Ascending aorta (tissue), 2 donors: ENCODE measurements around the gene ZNF511. TPM values are rescaled to one million over a fixed set of nuclear protein-coding genes. Genes with fewer than 3 reads are reported as not detected.
A peak's percentile ranks its signal among the peaks of the same experiment; 100 is the strongest.

Experiments
- DNase-seq, 2 donors: peaks; one replicate each; pipeline ENCODE4 v3.0.0-alpha.2; 2019; ENCODE audit warnings: low spot score in 2 of 2
- H3K27ac ChIP-seq, 2 donors: fragments of 200-600 bp; sonication (generic); one replicate each; pipeline ENCODE4 v1.5.1; 2016 to 2017; ENCODE audit warnings: mild to moderate bottlenecking in 1 of 2
- H3K27me3 ChIP-seq: fragments of 200-600 bp; sonication (generic); one replicate; pipeline ENCODE4 v1.5.1; 2017
- H3K36me3 ChIP-seq, 2 donors: fragments of 200-600 bp; sonication (generic); one replicate each; pipeline ENCODE4 v1.5.1; 2016
- H3K4me1 ChIP-seq, 2 donors: fragments of 200-600 bp; sonication (generic); one replicate each; pipeline ENCODE4 v1.5.1; 2016 to 2017; ENCODE audit warnings: mild to moderate bottlenecking in 1 of 2
- H3K4me3 ChIP-seq, 2 donors: fragments of 200-600 bp; sonication (generic); one replicate each; pipeline ENCODE4 v1.5.1; 2016 to 2017; ENCODE audit warnings: mild to moderate bottlenecking in 1 of 2
- H3K9me3 ChIP-seq, 2 donors: fragments of 200-600 bp; sonication (generic); one replicate each; pipeline ENCODE4 v1.5.1; 2016
- intact Hi-C: fragments of 100-400 bp; cut with DNase I; formaldehyde crosslinking; loops from one replicate; pipeline ENCODE4 v1.15.1; 2023
- total RNA-seq: library from RNA; depleted of rRNA; stranded (reverse); fragments of >200 nt; gene quantifications from one replicate; pipeline ENCODE4 v1.1.0, GENCODE V29; 2016
- TF ChIP-seq, protein P1 (sequence below), 3 experiments: fragments of 200-600 bp in 2 of 3; fragments of 450-650 bp in 1 of 3; sonication (generic) in 2 of 3; IDR thresholded peaks; one replicate each; pipeline ENCODE4 v1.5.1; 2016 to 2019; ENCODE audit warnings: antibody characterized with exemption in 3 of 3, mild to moderate bottlenecking in 1 of 3, moderate library complexity in 1 of 3

Gene ZNF511
- total RNA-seq, 1 donor from 2014 or later, result 51.8 TPM

DNA sequence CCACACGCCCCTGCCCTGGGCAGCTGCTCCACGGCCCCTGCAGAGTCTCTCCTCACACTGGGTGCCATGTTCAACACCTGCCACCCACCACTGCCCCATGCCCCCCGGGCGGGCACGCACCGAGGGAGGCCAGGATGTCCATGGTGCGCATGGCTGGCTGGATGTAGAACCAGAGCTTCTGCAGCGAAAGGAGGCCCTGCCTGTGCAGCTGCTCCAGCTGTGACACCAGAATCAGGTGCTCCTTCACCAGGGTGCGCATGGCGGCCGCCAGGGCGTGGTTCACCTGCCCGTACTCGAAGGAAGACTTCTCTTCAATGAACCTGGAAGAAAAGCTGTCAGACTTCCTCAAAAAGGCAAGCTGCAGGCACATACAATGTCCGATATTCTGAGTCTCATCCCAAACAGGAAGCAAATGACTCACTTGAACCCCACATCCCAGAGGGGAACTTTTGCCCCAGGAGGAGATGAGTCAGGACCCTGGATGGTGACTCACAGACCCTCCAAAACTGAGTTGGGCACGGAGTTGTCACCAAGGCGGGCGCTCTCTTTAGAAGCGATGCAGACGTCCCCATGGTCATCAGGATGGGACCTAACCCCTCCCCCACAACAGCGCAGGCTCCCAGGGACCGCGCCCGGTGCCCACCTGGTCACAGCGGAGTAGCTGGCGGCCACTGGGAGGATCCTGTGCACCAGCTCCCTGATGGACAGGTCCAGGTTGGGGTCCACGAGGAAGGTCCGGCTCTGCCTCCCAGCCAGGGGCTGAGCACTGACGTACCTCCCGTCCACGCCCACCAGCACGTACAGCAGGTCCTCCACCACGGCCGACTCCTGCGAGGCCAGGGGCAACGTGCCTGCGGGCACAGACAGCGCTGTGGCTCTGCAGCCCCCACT, 15.6 kb upstream of the ZNF511 start:
- H3K36me3 ChIP-seq, result peaks cover 78 to 88% of the 10 kb centered on the region in 2 donors
- no peaks in the 10 kb centered on the region for H3K27me3 ChIP-seq
- DNase-seq, result no peak
- intact Hi-C loops, result no loop called here
- peak overlapping the region in 1 of 2 donors; percentile 26 for H3K27ac ChIP-seq
- H3K9me3 ChIP-seq, result no peaks in the 10 kb centered on the region
- no peaks in the 10 kb centered on the region for H3K4me1 ChIP-seq
- H3K4me3 ChIP-seq, result no peak overlapping the region
- TF ChIP-seq, protein P1, sequence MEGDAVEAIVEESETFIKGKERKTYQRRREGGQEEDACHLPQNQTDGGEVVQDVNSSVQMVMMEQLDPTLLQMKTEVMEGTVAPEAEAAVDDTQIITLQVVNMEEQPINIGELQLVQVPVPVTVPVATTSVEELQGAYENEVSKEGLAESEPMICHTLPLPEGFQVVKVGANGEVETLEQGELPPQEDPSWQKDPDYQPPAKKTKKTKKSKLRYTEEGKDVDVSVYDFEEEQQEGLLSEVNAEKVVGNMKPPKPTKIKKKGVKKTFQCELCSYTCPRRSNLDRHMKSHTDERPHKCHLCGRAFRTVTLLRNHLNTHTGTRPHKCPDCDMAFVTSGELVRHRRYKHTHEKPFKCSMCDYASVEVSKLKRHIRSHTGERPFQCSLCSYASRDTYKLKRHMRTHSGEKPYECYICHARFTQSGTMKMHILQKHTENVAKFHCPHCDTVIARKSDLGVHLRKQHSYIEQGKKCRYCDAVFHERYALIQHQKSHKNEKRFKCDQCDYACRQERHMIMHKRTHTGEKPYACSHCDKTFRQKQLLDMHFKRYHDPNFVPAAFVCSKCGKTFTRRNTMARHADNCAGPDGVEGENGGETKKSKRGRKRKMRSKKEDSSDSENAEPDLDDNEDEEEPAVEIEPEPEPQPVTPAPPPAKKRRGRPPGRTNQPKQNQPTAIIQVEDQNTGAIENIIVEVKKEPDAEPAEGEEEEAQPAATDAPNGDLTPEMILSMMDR (IDR thresholded peaks at IDR 0.05), result no peak

DNA sequence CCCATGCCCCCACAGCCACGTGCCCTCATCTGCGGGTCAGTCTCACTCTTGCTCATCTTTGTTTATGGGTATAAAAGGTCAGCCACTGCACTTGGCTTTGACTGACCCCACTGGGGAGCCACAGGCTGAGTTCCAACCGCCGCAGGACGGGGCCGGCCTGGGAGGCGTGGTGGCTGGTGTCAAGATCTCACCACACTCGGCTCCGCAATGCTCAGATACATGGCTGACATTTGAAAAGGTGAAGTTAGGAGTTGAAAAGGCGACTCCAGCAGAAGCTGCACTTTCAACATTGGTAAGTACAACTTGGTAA, 14.9 kb upstream of the ZNF511 start:
- TF ChIP-seq, protein P1 (IDR thresholded peaks at IDR 0.05), result no peak
- peaks cover 78 to 88% of the 10 kb centered on the region in 2 donors for H3K36me3 ChIP-seq
- intact Hi-C loops, result no loop called here
- H3K27me3 ChIP-seq, result no peaks in the 10 kb centered on the region
- no peak overlapping the region for H3K4me3 ChIP-seq
- H3K9me3 ChIP-seq, result no peaks in the 10 kb centered on the region
- H3K4me1 ChIP-seq, result no peaks in the 10 kb centered on the region
- peak overlapping the region in 1 of 2 donors; percentile 26 for H3K27ac ChIP-seq
- no peak for DNase-seq

DNA sequence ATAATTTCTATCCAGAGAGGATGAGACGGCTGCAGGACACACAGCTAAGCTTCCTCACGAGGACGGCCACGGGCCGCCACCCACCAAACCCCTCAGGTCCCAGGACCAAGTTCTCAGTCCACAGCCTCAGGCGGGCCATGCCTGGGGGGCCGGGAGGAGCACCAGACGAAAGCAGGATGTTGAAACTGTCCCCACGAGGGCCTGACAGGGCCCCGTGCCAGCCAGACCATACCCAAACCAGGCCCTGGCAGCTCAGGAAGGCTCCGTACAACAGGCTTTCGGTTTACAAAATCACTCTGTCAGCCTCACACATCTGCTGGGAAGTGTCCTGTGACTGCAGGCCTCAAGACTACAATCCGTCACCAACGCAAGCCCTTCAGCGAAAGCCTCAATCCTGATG, 14.5 kb upstream of the ZNF511 start:
- Histone ChIP-seq H3K36me3 (peaks cover 77 to 88% of the 10 kb centered on the region in 2 donors), H3K27me3 (no peaks in the 10 kb centered on the region), H3K4me3 (no peak overlapping the region), H3K4me1 (no peaks in the 10 kb centered on the region), H3K9me3 (no peaks in the 10 kb centered on the region), H3K27ac (peak overlapping the region in 1 of 2 donors; percentile 26)
- intact Hi-C loops, result no loop called here
- DNase-seq, result no peak
- TF ChIP-seq, protein P1 (IDR thresholded peaks at IDR 0.05), result no peak

DNA sequence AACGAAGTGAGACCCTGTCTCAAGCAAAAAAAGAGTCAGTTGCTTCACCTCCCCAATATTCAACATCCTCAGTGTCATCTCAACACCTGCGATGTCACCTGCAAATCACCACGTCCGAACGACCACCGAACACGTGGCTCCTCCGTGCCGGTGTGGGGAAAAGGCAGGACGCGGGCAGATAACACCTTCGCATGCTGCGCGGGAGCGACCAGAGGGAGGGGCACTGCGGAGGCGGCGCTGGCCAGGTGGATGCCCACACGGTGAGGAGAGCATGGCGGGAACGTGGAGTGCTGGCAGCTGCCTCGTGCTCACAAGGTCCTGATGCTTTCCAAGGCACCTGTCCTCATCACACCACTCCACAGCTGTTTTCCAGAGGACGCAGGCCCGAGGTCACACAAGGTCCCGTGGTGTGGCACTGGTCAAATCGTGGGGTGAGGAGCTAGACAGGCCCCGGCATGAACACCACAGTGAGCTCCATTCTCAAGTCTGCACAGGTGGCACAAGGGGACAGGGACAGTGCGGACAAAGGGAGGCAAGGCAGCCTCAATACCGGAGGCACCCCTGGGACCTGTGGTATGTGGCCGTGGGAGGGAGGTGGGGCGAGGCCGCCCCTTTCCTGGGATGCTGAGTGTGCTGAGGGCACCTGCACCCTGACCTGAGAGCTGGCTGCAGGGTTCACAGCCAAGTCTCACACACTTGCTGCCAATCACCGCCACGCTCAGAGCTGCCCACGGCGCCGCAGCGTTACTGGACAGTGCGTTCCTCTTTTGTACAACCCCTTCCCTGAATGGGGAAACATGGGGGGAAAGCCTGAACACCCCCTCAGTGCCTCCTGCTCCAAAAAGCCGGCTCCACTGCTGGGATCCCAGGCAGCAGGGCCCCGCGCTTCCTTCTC, 13.0 kb upstream of the ZNF511 start:
- H3K9me3 ChIP-seq, result no peaks in the 10 kb centered on the region
- TF ChIP-seq, protein P1 (IDR thresholded peaks at IDR 0.05), result no peak
- intact Hi-C loops, result no loop called here
- H3K27ac ChIP-seq, result no peak overlapping the region
- H3K36me3 ChIP-seq, result peaks cover 77 to 88% of the 10 kb centered on the region in 2 donors
- H3K27me3 ChIP-seq, result no peaks in the 10 kb centered on the region
- no peak for DNase-seq
- H3K4me1 ChIP-seq, result no peaks in the 10 kb centered on the region
- H3K4me3 ChIP-seq, result no peak overlapping the region

DNA sequence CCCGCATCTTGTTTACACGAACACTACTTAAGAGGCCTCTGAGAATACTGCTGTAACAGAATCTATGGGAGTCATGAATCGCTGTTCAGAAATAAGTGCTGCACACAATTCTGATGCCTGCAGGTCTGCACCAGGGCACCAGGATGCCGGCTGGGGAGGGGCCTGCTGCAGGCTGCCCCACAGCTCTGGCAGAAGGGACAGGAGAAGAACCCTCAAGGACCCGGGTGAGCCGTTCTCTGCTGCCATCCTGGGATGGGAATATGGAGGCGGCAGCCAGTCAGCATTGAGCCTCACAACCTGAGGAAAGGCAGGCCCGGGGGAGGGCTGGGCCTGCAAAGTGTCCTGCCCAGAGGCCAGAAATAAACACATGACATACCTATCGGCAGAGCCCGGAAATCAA, 11.2 kb upstream of the ZNF511 start:
- no peaks in the 10 kb centered on the region for H3K9me3 ChIP-seq
- no peak overlapping the region for H3K4me3 ChIP-seq
- TF ChIP-seq, protein P1 (IDR thresholded peaks at IDR 0.05), result no peak
- DNase-seq, result no peak
- no peaks in the 10 kb centered on the region for H3K4me1 ChIP-seq
- H3K36me3 ChIP-seq, result peaks cover 83 to 97% of the 10 kb centered on the region in 2 donors
- H3K27ac ChIP-seq, result no peak overlapping the region
- intact Hi-C loops, result no loop called here
- no peaks in the 10 kb centered on the region for H3K27me3 ChIP-seq
